ENCODE measurements around the gene ZNF227.
"Not testable (repeated sequence)": the region's sequence is repeated elsewhere in the genome, so short reads cannot be mapped to it uniquely, and the experiment has no call there.

- not testable (repeated sequence) for TF ChIP-seq CTCF (IDR thresholded peaks at IDR 0.05; ENCODE audit: insufficient read depth, low read length); POLR2AphosphoS5 (IDR thresholded peaks at IDR 0.05; ENCODE audit: low read depth); GABPA (IDR thresholded peaks at IDR 0.05; ENCODE audit: low read depth); REST (IDR thresholded peaks at IDR 0.05; ENCODE audit: insufficient replicate concordance, low read depth); SPI1 (IDR thresholded peaks at IDR 0.05; ENCODE audit: borderline replicate concordance, low read depth)
These were observed 41.1 kb downstream of the ZNF227 start for GRCh38 chr19:44253392-44253791.
